Stimulated activated CD4-positive, alpha-beta T cell treated with anti-CD3 and anti-CD28 coated beads, Interleukin-15, amount 100 ng/mL, for 1 hour (primary cell): ENCODE data around the gene FCER1G.

Experiments
- DNase-seq, 2 donors: peaks; one replicate each; pipeline ENCODE4 v3.0.0-alpha.2; 2020; ENCODE audit warnings: low read depth in 1 of 2, low spot score in 1 of 2

The FCER1G gene

GRCh38 chr1:161187311-161187710, 27.8 kb upstream of the FCER1G start:
- no peak for DNase-seq

- DNase-seq: no peak
Observed at GRCh38 chr1:161188381-161188780, 26.7 kb upstream of the FCER1G start.

- no peak for DNase-seq
Observed at GRCh38 chr1:161189036-161189435, 26.1 kb upstream of the FCER1G start.

- no peak for DNase-seq
Observed at GRCh38 chr1:161190962-161191521, 24.1 kb upstream of the FCER1G start.

GRCh38 chr1:161191971-161192370, 23.1 kb upstream of the FCER1G start:
- DNase-seq: no peak

- DNase-seq: peak; percentile 28 to 46
Observed at GRCh38 chr1:161192476-161193465, 22.3 kb upstream of the FCER1G start.

GRCh38 chr1:161193561-161194235, 21.4 kb upstream of the FCER1G start:
- DNase-seq: no peak

- DNase-seq: no peak
Observed at GRCh38 chr1:161195171-161195570, 19.9 kb upstream of the FCER1G start.

GRCh38 chr1:161196111-161196510, 19.0 kb upstream of the FCER1G start:
- DNase-seq: no peak

- DNase-seq: no peak
Observed at GRCh38 chr1:161196521-161197451, 18.3 kb upstream of the FCER1G start.

GRCh38 chr1:161197560-161198193, 17.4 kb upstream of the FCER1G start:
- DNase-seq: no peak

- no peak for DNase-seq
Observed at GRCh38 chr1:161198194-161198896, 16.8 kb upstream of the FCER1G start.

GRCh38 chr1:161198897-161199431, 16.1 kb upstream of the FCER1G start, which contains the start of gene ADAMTS4:
TSS of gene ADAMTS4 (minus strand) at chr1:161199054. CDS start at chr1:161198627, 427 bp downstream.
- DNase-seq: no peak

GRCh38 chr1:161199506-161200139, 15.5 kb upstream of the FCER1G start:
- no peak for DNase-seq

- no peak for DNase-seq
Observed at GRCh38 chr1:161200421-161200991, 14.6 kb upstream of the FCER1G start.

- DNase-seq: no peak
Observed at GRCh38 chr1:161200992-161201835, 13.9 kb upstream of the FCER1G start.

- DNase-seq: peak; percentile 81 to 84
Observed at GRCh38 chr1:161201836-161202712, 13.0 kb upstream of the FCER1G start, which contains the start of gene NDUFS2. TSS of gene NDUFS2 (plus strand) at chr1:161202367. CDS start at chr1:161202386, 19 bp downstream.
